SU-DHL-6 (cell line): ENCODE results near the gene PYROXD2.

ENCODE experiments used
- H2AFZ ChIP-seq: fragments of 200-600 bp; sonication (generic); 2 replicates; pipeline ENCODE4 v1.6.1; 2014; ENCODE audit warnings: low read depth, mild to moderate bottlenecking, moderate library complexity, mixed read lengths, antibody characterized with exemption, low read length; ENCODE audit not compliant: severe bottlenecking
- H3F3A ChIP-seq: fragments of 200-600 bp; shearing (Covaris generic); 2 replicates; pipeline ENCODE4 v1.6.0; 2016; ENCODE audit warnings: antibody characterized with exemption, mild to moderate bottlenecking; ENCODE audit not compliant: insufficient read depth
- H3K27ac ChIP-seq: fragments of 200-600 bp; sonication (generic); 2 replicates; pipeline ENCODE4 v1.5.1; 2016; ENCODE audit warnings: low read depth, mild to moderate bottlenecking, low read length, moderate library complexity, mixed read lengths
- H3K27me3 ChIP-seq: fragments of 200-600 bp; sonication (generic), shearing (Covaris generic); 2 replicates; pipeline ENCODE4 v1.6.0; 2014; ENCODE audit warnings: mild to moderate bottlenecking, low read length
- H3K36me3 ChIP-seq: fragments of 200-600 bp; sonication (generic); 2 replicates; pipeline ENCODE4 v1.6.1; 2014; ENCODE audit warnings: mild to moderate bottlenecking, low read length, mixed read lengths
- H3K4me2 ChIP-seq: fragments of 300-600, 200-600 bp; shearing (Covaris generic), sonication (generic); 2 replicates; pipeline ENCODE4 v1.6.0; 2014; ENCODE audit warnings: low read length, low read depth, mild to moderate bottlenecking; ENCODE audit not compliant: poor library complexity, severe bottlenecking
- H3K4me3 ChIP-seq: fragments of 200-600 bp; sonication (generic); 2 replicates; pipeline ENCODE4 v1.5.1; 2014; ENCODE audit warnings: antibody characterized with exemption, low read length, mild to moderate bottlenecking, mixed read lengths; ENCODE audit not compliant: insufficient read depth, poor library complexity, severe bottlenecking
- H3K79me2 ChIP-seq: fragments of 200-600 bp; sonication (generic); 2 replicates; pipeline ENCODE4 v1.6.1; 2014; ENCODE audit warnings: mild to moderate bottlenecking, low read length, moderate library complexity; ENCODE audit not compliant: insufficient read depth
- H3K9ac ChIP-seq: fragments of 200-600 bp; sonication (generic); 2 replicates; pipeline ENCODE4 v1.7.0; 2014; ENCODE audit warnings: mild to moderate bottlenecking, low read length
- H3K9me2 ChIP-seq: fragments of 200-600 bp; sonication (generic); replicated peaks from 2 replicates; pipeline ENCODE4 v1.6.1; 2014; ENCODE audit warnings: low read length; ENCODE audit not compliant: insufficient read depth
- H3K9me3 ChIP-seq: fragments of 200-600 bp; sonication (generic); 2 replicates; pipeline ENCODE4 v1.6.1; 2014; ENCODE audit warnings: low read length, mixed read lengths; ENCODE audit not compliant: insufficient read depth
- H4K20me1 ChIP-seq: fragments of 200-600 bp; sonication (generic); 2 replicates; pipeline ENCODE4 v1.6.1; 2014; ENCODE audit warnings: low read depth, mild to moderate bottlenecking, antibody characterized with exemption, low read length, moderate library complexity, mixed read lengths
- EZH2phosphoT487 ChIP-seq: fragments of 200-600 bp; sonication (generic), shearing (Covaris generic); conservative IDR thresholded peaks from 2 replicates; pipeline ENCODE4 v1.6.1; 2018; ENCODE audit warnings: mild to moderate bottlenecking, antibody characterized with exemption, low read length, moderate library complexity, mixed read lengths
- TF ChIP-seq, protein P1 (sequence below): fragments of 200-600 bp; sonication (generic); IDR thresholded peaks from one replicate; pipeline ENCODE4 v1.5.1; 2017; ENCODE audit warnings: antibody characterized with exemption, mild to moderate bottlenecking, low read length, moderate library complexity; ENCODE audit not compliant: insufficient read depth, poor library complexity, severe bottlenecking

The PYROXD2 gene

DNA sequence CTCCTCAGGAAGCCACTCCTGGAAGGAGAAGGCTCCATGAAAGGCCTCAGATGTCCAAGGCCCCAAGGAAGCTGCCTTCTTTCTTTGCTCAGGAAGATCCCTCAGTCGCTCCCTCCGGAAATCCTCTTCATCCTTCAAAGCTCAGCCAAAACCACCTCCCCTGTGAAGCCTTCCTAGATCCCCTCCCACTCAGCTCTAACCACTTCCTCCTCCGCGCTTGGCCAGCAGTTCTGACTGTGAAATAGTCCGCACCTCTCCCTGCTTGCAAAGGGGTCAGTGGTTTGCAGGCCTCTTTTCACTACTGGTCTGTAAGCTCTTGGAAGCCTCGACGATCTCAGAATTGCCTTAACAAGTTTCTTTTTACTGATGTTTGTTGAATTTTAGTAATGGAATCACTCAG, 23.9 kb downstream of the PYROXD2 start:
- no peaks in the 10 kb centered on the region for H3F3A ChIP-seq
- no peak overlapping the region for H3K27ac ChIP-seq
- H3K4me3 ChIP-seq: no peak overlapping the region
- no peaks in the 10 kb centered on the region for H3K27me3 ChIP-seq
- TF ChIP-seq, protein P1, sequence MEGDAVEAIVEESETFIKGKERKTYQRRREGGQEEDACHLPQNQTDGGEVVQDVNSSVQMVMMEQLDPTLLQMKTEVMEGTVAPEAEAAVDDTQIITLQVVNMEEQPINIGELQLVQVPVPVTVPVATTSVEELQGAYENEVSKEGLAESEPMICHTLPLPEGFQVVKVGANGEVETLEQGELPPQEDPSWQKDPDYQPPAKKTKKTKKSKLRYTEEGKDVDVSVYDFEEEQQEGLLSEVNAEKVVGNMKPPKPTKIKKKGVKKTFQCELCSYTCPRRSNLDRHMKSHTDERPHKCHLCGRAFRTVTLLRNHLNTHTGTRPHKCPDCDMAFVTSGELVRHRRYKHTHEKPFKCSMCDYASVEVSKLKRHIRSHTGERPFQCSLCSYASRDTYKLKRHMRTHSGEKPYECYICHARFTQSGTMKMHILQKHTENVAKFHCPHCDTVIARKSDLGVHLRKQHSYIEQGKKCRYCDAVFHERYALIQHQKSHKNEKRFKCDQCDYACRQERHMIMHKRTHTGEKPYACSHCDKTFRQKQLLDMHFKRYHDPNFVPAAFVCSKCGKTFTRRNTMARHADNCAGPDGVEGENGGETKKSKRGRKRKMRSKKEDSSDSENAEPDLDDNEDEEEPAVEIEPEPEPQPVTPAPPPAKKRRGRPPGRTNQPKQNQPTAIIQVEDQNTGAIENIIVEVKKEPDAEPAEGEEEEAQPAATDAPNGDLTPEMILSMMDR: no peak
- TF ChIP-seq EZH2phosphoT487: no peak
- H2AFZ ChIP-seq: no peak overlapping the region
- no peaks in the 10 kb centered on the region for H3K9me3 ChIP-seq
- H3K4me2 ChIP-seq: no peak overlapping the region
- H3K36me3 ChIP-seq: no peaks in the 10 kb centered on the region
- no peak overlapping the region for H3K9ac ChIP-seq
- no peaks in the 10 kb centered on the region for H3K79me2 ChIP-seq
- H3K9me2 ChIP-seq: no peaks in the 10 kb centered on the region
- H4K20me1 ChIP-seq: no peaks in the 10 kb centered on the region

DNA sequence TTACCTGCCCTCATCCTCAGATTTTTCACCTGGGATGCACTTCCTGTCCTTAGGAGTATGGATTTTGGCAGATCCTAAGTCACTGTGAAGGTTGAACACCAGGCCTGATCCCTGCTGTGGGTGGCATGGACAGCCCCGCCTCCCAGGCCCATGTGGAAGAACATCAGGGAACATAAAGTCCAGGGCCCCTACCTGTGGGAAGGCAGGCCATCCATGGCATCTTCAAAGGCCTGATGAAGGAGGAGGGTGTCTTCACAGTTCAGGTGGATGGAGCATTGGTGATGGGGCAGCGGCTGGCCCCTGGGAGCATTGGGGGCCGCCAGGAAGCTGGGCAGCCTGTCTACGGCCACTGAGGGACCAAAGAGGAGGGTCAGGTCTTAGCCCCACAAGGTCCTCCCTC, 24.6 kb downstream of the PYROXD2 start:
- Histone ChIP-seq H2AFZ (no peak overlapping the region), H3K36me3 (no peaks in the 10 kb centered on the region), H4K20me1 (no peaks in the 10 kb centered on the region), H3K9ac (no peak overlapping the region), H3K9me3 (no peaks in the 10 kb centered on the region), H3K27ac (no peak overlapping the region), H3F3A (no peaks in the 10 kb centered on the region), H3K4me2 (no peak overlapping the region), H3K4me3 (no peak overlapping the region), H3K9me2 (no peaks in the 10 kb centered on the region), H3K79me2 (no peaks in the 10 kb centered on the region), H3K27me3 (no peaks in the 10 kb centered on the region)
- TF ChIP-seq, protein P1: no peak
- TF ChIP-seq EZH2phosphoT487: no peak

DNA sequence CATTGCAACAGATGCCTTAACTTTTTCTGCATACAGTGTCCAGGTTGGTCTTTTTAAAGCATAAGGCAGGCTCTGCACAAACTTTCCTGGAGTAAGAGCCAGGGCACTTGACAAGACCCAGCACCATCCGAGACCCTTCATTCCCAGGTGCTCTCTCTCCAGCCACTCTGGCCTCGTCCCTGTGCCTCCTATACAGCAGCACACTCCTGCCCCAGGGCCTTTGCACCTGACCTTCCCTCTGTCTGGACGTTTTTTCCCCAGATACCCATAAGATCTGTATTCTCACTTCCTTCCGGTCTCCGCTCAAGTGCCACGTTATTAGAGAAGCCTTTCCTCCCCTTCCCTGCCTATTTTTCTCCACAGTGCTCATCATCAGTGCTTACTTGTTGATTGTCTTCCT, 25.6 kb downstream of the PYROXD2 start:
- Histone ChIP-seq H3F3A (no peaks in the 10 kb centered on the region), H3K4me3 (no peak overlapping the region), H3K36me3 (no peaks in the 10 kb centered on the region), H3K27ac (no peak overlapping the region), H3K4me2 (no peak overlapping the region), H3K79me2 (no peaks in the 10 kb centered on the region), H3K27me3 (no peaks in the 10 kb centered on the region), H2AFZ (no peak overlapping the region), H3K9ac (no peak overlapping the region), H3K9me3 (no peaks in the 10 kb centered on the region), H4K20me1 (no peaks in the 10 kb centered on the region), H3K9me2 (no peaks in the 10 kb centered on the region)
- TF ChIP-seq, protein P1: no peak
- no peak for TF ChIP-seq EZH2phosphoT487

DNA sequence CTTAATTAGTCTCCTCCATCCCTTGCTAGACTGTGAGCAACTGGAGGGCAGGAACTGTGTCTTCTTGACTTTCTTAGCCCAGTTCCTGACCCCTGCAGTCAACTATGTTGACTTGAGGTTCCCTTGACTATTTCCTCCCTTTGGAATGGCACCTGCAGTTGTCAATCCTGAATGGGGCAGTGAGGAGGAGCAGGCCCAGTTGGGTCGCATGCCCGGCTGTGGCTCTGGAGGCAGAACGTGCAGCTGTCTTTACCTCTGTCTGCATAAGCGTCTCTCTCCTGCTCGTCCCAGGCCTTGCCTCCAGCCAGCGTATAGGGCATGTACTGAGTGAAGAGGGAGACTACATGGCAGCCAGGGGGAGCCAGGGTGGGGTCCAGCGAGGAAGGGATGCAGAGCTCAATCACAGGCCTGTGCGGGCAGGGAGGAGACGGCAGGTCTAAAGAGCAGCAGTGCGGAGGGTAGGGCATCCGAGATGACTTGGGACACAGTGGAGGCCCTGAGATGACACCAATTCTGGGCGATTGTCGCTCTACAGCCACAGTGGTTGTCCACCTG, 26.8 kb downstream of the PYROXD2 start:
- Histone ChIP-seq H3K9ac (no peak overlapping the region), H3F3A (no peaks in the 10 kb centered on the region), H3K4me2 (no peak overlapping the region), H3K79me2 (no peaks in the 10 kb centered on the region), H3K27ac (no peak overlapping the region), H2AFZ (no peak overlapping the region), H4K20me1 (no peaks in the 10 kb centered on the region), H3K9me3 (no peaks in the 10 kb centered on the region), H3K36me3 (no peaks in the 10 kb centered on the region), H3K9me2 (no peaks in the 10 kb centered on the region), H3K4me3 (no peak overlapping the region), H3K27me3 (no peaks in the 10 kb centered on the region)
- TF ChIP-seq, protein P1: no peak
- TF ChIP-seq EZH2phosphoT487: no peak
